GM23248 (cell line): ENCODE measurements around the gene RBM47.

Experiments used
- EZH2 ChIP-seq: fragments of 200-600 bp; sonication (generic); IDR thresholded peaks from 2 replicates; pipeline ENCODE4 v1.6.1; 2018; ENCODE audit warnings: antibody characterized with exemption, mild to moderate bottlenecking; ENCODE audit not compliant: insufficient read depth, poor library complexity, severe bottlenecking
- EZH2phosphoT487 ChIP-seq: fragments of 200-600 bp; sonication (generic); IDR thresholded peaks from 2 replicates; pipeline ENCODE4 v1.6.1; 2018; ENCODE audit warnings: antibody characterized with exemption, moderate library complexity, mild to moderate bottlenecking, low read depth; ENCODE audit not compliant: insufficient read depth

DNA sequence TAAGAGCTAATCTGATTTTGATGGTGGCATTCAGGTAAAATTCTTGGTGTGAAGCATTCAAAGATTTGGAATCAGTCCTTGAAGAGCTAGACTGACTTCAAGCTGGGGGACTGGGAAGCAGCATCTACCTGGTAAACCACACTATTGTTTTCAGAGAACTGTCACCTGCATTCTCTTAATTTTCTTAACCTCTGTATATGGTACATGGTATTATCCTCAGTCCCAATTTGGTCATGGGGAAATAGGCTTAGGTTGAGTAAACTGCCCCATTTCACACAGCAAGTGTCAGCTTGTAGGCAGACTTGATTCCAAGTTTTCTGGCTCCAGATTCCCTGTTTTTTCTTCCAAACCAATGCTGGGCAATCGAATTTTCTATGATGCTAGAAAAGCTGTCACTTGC, 190.1 kb downstream of the RBM47 start:
- TF ChIP-seq EZH2: no peak
- no peak for TF ChIP-seq EZH2phosphoT487
